Measurements from ENCODE around the gene GATA1. TPM values are rescaled to one million over a fixed set of nuclear protein-coding genes. Genes with fewer than 3 reads are reported as not detected.

GATA1 gene
- total and polyA plus RNA-seq, 8 donors: 0.37 to 9.4 TPM; not detected in 6

DNA sequence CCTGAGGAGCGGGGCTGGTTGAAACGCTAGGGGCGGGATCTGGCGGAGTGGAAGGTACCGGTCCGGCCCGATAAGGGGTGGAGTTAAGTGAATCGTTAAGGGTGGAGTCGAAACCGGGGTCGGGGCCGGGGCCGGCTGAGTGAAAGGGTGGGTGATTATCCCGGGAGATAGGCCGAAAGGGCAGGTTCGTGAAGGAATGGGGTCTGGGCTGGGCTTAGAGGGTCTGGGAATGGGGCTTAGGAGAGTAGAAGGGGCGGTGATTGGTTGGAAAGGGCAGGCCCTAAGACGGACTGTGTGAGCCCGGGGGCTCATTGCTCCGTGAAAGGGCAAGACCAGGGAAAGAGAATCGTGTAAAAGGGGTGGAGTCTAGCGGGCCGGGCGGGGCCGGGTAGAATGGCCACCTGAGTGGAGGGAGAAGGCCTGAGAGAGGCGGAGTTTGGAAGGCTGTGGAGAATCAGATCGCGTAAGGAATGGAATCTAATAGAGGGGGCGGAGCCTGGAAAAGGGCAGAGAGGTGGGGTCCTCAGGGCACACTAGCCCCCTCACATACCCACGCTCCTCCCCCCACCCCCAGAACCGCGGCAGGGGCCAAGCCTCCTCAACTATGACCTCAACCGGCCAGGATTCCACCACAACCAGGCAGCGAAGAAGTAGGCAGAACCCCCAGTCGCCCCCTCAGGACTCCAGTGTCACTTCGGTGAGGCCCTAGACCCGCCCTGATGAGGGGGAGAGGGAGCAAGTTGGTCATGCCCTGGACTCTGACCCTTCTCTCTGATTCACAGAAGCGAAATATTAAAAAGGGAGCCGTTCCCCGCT, 15.9 kb downstream of the GATA1 start:
- H3K4me1 ChIP-seq: peaks cover 0 to 15% (median 4%) of the 10 kb centered on the region in 4 donors
- 3 to 37% (median 10%) methylated on average over 33 to 40 of the region's 40 CpGs for WGBS, 5 donors
- peaks cover 0 to 1% (median 0%) of the 10 kb centered on the region in 3 donors for H3K27me3 ChIP-seq
- intact Hi-C loops (cut with DNase I; ENCODE audit: low total_unique reads): no loop called here
- TF ChIP-seq EP300 (IDR thresholded peaks at IDR 0.05) (no peak), CTCF (IDR thresholded peaks at IDR 0.05) (no peak), POLR2A (IDR thresholded peaks at IDR 0.05) (peak in 2 of 4 donors; percentile 65 to 82), POLR2AphosphoS5 (IDR thresholded peaks at IDR 0.05) (peak in 2 of 3 donors; percentile 1 to 61)
- peak overlapping the region; percentile 88 to 97 (median 95) for H3K27ac ChIP-seq
- peak; percentile 86 to 94 for DNase-seq
- peaks cover 0 to 18% (median 15%) of the 10 kb centered on the region in 4 donors for H3K36me3 ChIP-seq
- peak overlapping the region; percentile 42 to 54 (median 44) for H3K4me3 ChIP-seq
- peaks cover 0 to 4% (median 0%) of the 10 kb centered on the region in 4 donors for H3K9me3 ChIP-seq

- DNase-seq: no peak
- TF ChIP-seq EP300 (IDR thresholded peaks at IDR 0.05) (no peak), POLR2AphosphoS5 (IDR thresholded peaks at IDR 0.05) (no peak), POLR2A (IDR thresholded peaks at IDR 0.05) (no peak), CTCF (IDR thresholded peaks at IDR 0.05) (no peak)
- Histone ChIP-seq H3K27me3 (no peaks in the 10 kb centered on the region), H3K36me3 (peaks cover 0 to 24% (median 15%) of the 10 kb centered on the region in 4 donors), H3K27ac (peak overlapping the region in 4 of 5 donors; percentile 94 to 97 (median 95)), H3K4me1 (peaks cover 0 to 15% (median 4%) of the 10 kb centered on the region in 4 donors), H3K4me3 (peak overlapping the region; percentile 42 to 54 (median 44)), H3K9me3 (peaks cover 0 to 4% (median 0%) of the 10 kb centered on the region in 4 donors)
- WGBS, 5 donors: 29 to 67% (median 39%) methylated on average over 4 of the region's 4 CpGs
- intact Hi-C loops (cut with DNase I; ENCODE audit: low total_unique reads): no loop called here
Observed at GRCh38 chrX:48802905-48803200, 16.5 kb downstream of the GATA1 start.

DNA sequence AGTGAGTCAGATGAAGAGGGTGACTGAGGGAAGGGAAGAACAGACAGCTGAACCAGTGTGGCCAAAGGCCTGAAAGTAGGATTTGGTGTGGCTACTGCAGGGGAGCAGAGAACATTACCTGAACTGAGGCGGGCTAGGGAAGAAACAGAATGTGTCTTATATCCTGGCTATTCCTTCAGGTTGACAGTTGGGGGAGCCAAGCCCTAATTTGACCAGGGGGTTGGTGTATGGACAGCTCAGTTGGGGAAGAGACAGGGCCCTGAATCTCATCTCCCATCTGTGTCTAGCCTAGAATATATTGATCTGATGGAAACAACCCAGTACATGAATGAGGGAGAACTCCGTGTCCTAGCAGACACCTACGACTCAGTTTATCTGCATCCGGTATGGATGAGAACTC, 19.7 kb downstream of the GATA1 start:
- Histone ChIP-seq H3K4me3 (no peak overlapping the region), H3K4me1 (peaks cover 0 to 8% (median 4%) of the 10 kb centered on the region in 4 donors), H3K36me3 (peaks cover 0 to 40% (median 23%) of the 10 kb centered on the region in 4 donors), H3K9me3 (peaks cover 0 to 4% (median 0%) of the 10 kb centered on the region in 4 donors), H3K27me3 (no peaks in the 10 kb centered on the region), H3K27ac (no peak overlapping the region)
- 77 to 100% (median 86%) methylated on average over 1 to 4 of the region's 4 CpGs for WGBS, 5 donors
- intact Hi-C loops (cut with DNase I; ENCODE audit: low total_unique reads): no loop called here
- no peak for DNase-seq
- TF ChIP-seq POLR2AphosphoS5 (IDR thresholded peaks at IDR 0.05) (no peak), POLR2A (IDR thresholded peaks at IDR 0.05) (no peak), CTCF (IDR thresholded peaks at IDR 0.05) (no peak)

GRCh38 chrX:48813644-48814043, 27.3 kb downstream of the GATA1 start:
- TF ChIP-seq POLR2AphosphoS5 (IDR thresholded peaks at IDR 0.05): no peak
- no peak for TF ChIP-seq EP300 (IDR thresholded peaks at IDR 0.05)
- no peak for TF ChIP-seq POLR2A (IDR thresholded peaks at IDR 0.05)
- no peak for TF ChIP-seq CTCF (IDR thresholded peaks at IDR 0.05)
- Histone ChIP-seq H3K36me3 (peaks cover 0 to 75% (median 64%) of the 10 kb centered on the region in 4 donors), H3K4me3 (no peak overlapping the region), H3K27me3 (no peaks in the 10 kb centered on the region), H3K9me3 (no peaks in the 10 kb centered on the region), H3K27ac (no peak overlapping the region), H3K4me1 (no peaks in the 10 kb centered on the region)
- intact Hi-C loops (cut with DNase I; ENCODE audit: low total_unique reads): no loop called here
- no peak for DNase-seq
- WGBS, 5 donors: 84 to 96% (median 91%) methylated on average over 8 of the region's 8 CpGs
